ENCODE data around the gene CRAMP1.

The CRAMP1 gene

DNA sequence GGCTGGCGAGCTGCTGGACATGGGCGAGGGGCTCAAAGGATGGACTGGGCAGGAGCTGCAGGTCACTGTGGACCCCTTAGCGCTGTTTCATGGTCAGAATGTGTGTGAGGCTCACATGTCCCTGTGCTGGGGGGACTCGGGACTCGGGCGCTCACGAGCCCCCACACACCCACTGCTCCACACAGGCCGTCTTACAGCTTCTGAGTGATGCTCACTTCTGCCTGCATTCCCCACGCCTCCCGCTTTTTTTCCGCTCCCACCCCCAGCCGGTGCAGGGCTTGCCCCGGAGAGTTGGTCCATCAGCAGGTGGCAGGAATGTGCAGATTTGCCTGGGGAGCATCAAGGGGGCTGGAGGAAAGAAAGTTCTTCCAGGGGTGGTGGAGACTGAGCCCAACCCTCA is 45.7 kb downstream of the CRAMP1 start:
- no peak for DNase-seq

GRCh38 chr16:1659031-1659430 is 46.9 kb downstream of the CRAMP1 start:
- DNase-seq: peak; percentile 13

DNA sequence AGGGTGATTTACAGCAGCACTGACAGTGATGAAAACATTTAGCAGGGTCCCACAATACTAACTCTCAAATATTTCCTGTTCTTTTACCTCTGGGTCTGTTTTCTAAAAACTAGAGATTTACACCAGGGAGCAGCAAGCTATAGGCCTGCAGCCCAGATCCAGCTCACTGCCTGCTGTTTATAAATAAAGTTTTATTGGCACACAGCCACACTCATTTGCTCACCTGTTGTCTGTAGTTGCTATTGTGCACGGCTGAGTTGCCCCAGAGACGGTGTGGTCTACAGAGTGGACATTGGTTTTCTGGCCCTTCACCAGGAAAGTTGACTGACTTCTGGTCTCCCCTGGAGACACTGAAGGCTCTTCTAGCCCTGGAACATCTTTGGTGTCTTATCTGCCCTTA is 49.7 kb downstream of the CRAMP1 start:
- no peak for DNase-seq

- DNase-seq: no peak
Observed at GRCh38 chr16:1662543-1662942, 50.4 kb downstream of the CRAMP1 start.

DNA sequence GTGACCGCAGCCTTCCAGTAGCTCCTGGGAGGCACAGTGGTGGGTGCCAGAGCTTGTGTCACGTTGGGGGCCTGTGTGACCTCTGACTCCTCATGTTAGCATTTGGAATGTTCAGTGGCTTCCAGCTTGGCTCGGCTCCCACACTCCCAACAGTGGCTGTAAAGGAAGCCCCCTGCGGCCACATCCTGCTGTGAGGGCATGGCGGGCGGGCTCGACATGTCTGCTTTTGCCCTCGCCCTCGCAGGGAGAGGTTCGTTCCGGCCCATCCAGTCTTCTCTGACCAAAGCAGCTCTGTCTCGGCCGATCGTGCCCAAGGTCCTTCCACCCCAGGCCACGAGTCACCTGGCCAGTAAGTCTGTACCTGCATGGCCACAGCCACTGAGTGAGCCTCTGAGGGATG is 53.7 kb downstream of the CRAMP1 start:
- no peak for DNase-seq

DNA sequence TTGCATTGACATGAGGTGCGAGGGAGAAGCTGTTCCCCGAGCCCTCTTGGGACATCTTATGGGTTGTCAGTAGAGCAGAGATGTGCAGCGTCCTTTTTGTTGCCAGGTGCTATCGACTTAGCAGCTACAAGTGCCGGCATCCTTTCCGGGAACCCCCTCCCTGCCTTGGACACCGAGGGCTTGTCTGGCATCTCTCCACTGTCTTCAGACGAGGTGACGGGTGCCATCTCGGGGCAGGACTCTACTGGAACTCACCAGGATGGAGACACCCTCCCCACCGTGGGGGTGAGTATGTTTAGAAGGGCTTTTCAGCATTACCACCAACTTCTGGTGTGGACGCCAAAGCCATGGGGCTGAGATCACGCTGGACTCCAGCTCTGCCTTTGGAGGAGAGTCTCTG is 54.2 kb downstream of the CRAMP1 start:
- DNase-seq: no peak

GRCh38 chr16:1667271-1667670 is 55.1 kb downstream of the CRAMP1 start:
- no peak for DNase-seq

DNA sequence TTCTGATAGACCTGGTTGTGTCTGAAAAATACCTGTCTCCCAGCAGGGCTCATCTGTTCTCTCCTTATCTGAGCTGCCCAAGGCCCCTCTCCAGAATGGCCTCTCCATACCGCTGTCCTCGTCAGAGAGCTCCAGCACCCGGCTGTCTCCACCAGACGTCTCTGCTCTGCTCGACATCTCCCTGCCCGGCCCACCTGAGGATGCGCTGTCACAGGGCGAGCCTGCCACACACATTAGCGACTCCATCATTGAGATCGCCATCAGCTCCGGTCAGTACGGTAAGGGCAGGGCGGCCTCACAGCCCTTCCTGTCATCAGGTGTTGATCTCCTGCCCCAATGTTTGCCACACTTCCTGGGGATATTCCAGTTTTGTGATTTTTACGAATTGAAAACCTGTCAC is 55.8 kb downstream of the CRAMP1 start:
- no peak for DNase-seq

- no peak for DNase-seq
Observed at GRCh38 chr16:1668612-1669319, 56.6 kb downstream of the CRAMP1 start.

- DNase-seq: no peak
Observed at GRCh38 chr16:1669698-1670097, 57.5 kb downstream of the CRAMP1 start.

DNA sequence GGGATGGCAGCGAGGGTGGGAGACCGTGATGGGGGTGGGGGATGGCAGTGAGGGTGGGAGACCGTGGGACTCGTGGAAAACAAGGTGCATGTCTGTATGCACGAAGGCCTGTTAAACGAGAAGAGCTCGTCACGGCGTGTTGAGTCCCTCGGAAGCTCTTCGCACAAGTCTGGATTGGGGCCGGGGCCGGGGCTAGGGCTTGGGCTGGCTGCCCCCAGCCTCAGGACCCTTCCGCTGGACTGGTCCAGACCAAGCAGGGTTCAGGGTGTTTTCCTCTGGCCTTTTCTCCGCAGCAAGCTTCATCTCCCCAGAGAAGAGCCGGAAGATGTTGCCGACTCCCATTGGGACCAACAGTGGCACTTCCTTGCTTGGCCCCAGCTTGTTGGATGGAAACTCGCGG is 58.2 kb downstream of the CRAMP1 start:
- DNase-seq: no peak

DNA sequence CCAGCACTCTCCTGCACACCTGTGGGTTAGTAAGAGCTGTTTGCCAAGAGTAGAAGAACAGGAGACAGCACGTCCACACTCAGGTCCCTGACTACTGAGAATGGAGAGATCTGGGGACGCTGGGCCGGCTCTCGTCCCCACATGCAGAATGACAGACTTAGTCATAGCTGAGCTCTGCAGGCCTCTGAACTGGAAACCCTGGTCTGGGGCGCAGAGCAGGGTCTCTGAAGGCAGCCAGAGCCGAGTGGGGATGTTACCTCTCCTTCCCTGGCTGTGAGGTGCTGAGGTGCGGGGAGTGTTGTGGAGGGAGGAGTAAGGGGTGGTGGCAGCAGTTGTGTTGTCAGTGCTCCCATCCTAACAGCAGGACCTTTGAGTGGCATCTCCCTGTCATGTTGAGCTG is 58.7 kb downstream of the CRAMP1 start:
- DNase-seq: no peak

GRCh38 chr16:1673424-1674151 is 61.4 kb downstream of the CRAMP1 start:
- no peak for DNase-seq

DNA sequence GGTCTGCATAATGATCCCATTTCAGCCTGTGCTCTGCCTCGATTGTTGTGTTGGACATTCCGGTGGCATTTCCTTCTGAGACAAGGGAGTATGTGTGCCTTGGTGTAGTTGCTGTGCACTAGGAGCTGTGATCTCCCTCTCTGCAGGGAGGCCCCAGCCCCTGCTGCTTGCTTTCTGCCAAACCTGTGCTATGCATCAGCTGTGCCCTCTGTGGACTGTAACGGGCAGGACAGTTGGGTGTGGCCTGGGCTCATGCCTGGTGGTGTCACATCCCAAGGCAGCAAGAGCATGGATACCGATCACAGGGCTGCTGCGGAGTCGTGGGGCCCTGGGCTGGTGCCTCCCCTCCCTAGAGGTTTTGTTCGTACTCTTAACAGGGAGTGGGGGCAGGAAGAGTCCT is 62.1 kb downstream of the CRAMP1 start:
- no peak for DNase-seq

DNA sequence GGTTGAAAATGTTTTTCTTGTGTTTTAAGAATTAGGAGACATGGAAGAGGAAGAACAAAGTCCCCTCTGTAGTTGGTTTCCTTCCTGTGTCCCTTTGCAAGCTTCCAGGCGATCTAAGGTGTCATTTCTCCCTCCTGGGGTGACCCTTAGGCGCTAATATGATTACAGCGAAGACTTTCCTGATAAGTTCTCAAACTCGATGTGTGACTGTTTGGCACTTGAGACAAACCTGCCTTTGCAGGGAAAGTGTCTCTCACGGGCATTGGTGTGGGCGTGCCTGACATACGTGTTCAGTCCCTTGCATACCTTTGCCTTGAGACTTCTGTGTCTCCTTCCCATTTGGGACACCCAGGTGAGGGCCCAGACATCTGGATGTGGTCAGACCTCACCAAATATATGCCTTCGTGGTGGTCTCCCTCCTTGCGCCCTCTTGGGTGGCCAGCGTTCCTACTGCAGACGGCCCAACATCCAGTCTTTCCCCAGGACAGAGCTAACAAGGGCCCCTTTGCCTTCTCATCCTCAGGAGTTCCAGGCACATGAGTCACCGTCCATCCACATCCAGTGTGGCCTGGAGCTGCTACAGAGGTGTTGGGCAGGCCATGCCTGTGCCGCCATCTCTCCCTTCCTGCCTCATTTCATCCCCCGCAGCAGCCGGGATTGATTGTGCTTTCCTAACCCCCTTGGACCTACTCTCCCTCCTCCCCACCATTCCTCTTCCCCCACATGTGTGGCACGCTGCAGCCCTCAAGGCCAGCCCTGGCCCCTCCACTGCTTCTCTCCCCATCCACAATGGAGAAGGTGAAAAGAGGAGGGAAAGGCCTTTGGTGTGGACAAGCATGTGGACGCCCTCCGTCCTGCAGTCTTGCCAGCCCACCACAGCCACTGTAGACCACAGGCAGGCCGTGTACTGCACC is 62.8 kb downstream of the CRAMP1 start:
- no peak for DNase-seq

- DNase-seq: no peak
Observed at GRCh38 chr16:1676661-1677060, 64.5 kb downstream of the CRAMP1 start.

DNA sequence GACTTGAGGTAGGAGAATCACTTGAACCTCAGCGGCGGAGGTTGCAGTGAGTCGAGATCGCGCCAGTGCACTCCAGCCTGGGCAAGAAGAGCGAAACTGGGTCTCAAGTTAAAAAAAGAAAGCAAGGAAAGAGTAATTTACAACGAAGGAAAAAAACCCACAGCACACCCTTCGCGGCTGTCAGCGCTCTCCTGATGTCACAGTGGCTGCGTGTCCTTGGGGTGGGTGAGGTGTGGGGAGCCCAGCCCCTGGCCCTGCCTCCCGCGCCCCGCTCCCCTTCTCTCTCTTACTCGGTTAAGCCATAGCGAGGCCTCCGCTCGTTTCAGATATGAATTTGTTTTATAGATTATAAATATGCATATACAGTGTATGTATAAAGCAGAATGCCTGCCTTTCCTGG is 65.2 kb downstream of the CRAMP1 start:
- no peak for DNase-seq

- peak; percentile 97 for DNase-seq
Observed at GRCh38 chr16:1677942-1678499, 65.9 kb downstream of the CRAMP1 start, which contains the start of gene JPT2. Gene JPT2 (plus strand): TSS chr16:1678279. CDS start chr16:1678313, 34 bp downstream.

GRCh38 chr16:1678500-1679098 is 66.4 kb downstream of the CRAMP1 start:
- DNase-seq: peak; percentile 17

GRCh38 chr16:1680361-1680760 is 68.2 kb downstream of the CRAMP1 start:
- DNase-seq: no peak

GRCh38 chr16:1681032-1681431 is 68.9 kb downstream of the CRAMP1 start:
- no peak for DNase-seq

- no peak for DNase-seq
Observed at GRCh38 chr16:1687427-1688316, 75.5 kb downstream of the CRAMP1 start.

Data from activated CD4-positive, alpha-beta T cell treated with anti-CD3 and anti-CD28 coated beads, Interleukin-2, amount 50 U/mL, for 16 hours (primary cell).